Epithelial cell of prostate (primary cell): ENCODE measurements around the gene CEP295NL.
"Not testable (repeated sequence)": the region's sequence is repeated elsewhere in the genome, so short reads cannot be mapped to it uniquely, and the experiment has no call there.

Experiments
- DNase-seq: peaks from one replicate; pipeline ENCODE4 v3.0.0-alpha.2; 2011; ENCODE audit warnings: low read depth, low spot score
- H3K27ac ChIP-seq: fragments of 450-650 bp; 2 replicates; pipeline ENCODE4 v1.5.1; 2017; ENCODE audit warnings: mild to moderate bottlenecking

The CEP295NL gene

GRCh38 chr17:78933025-78933958, 30.3 kb upstream of the CEP295NL start:
- peak overlapping the region; percentile 92 for H3K27ac ChIP-seq
- peak; percentile 92 for DNase-seq

GRCh38 chr17:78929908-78930775, 27.1 kb upstream of the CEP295NL start:
- H3K27ac ChIP-seq, result no peak overlapping the region

GRCh38 chr17:78925662-78926555, 22.9 kb upstream of the CEP295NL start:
- no peak overlapping the region for H3K27ac ChIP-seq
- DNase-seq, result no peak

More at GRCh38 chr17:78929908-78930775, 27.1 kb upstream of the CEP295NL start:
- no peak for DNase-seq

- H3K27ac ChIP-seq, result no peak within 1 kb of the TSS
- DNase-seq, result no peak
These were observed 22.2 kb upstream of the CEP295NL start, which contains the start of gene TIMP2 for GRCh38 chr17:78925234-78925633. TSS of gene TIMP2 (minus strand) at chr17:78925387. CDS start at chr17:78925088, 299 bp downstream.

- DNase-seq, result no peak
- no peak overlapping the region for H3K27ac ChIP-seq
These were observed 21.6 kb upstream of the CEP295NL start for GRCh38 chr17:78924481-78925151.

GRCh38 chr17:78923660-78924453, 20.9 kb upstream of the CEP295NL start:
- DNase-seq, result no peak
- H3K27ac ChIP-seq, result no peak overlapping the region

- DNase-seq, result no peak
- no peak overlapping the region for H3K27ac ChIP-seq
These were observed 20.0 kb upstream of the CEP295NL start for GRCh38 chr17:78922816-78923498.

- DNase-seq, result no peak
- no peak overlapping the region for H3K27ac ChIP-seq
These were observed 18.5 kb upstream of the CEP295NL start for GRCh38 chr17:78921437-78921971.

GRCh38 chr17:78920528-78920927, 17.5 kb upstream of the CEP295NL start:
- H3K27ac ChIP-seq, result no peak overlapping the region
- no peak for DNase-seq

GRCh38 chr17:78919861-78920450, 17.0 kb upstream of the CEP295NL start:
- H3K27ac ChIP-seq, result no peak overlapping the region
- DNase-seq, result no peak

- H3K27ac ChIP-seq, result no peak overlapping the region
- DNase-seq, result no peak
These were observed 16.0 kb upstream of the CEP295NL start for GRCh38 chr17:78918979-78919378.

- H3K27ac ChIP-seq, result no peak overlapping the region
- DNase-seq, result no peak
These were observed 14.7 kb upstream of the CEP295NL start for GRCh38 chr17:78917451-78918275.

- no peak overlapping the region for H3K27ac ChIP-seq
- DNase-seq, result peak; percentile 36
These were observed 13.1 kb upstream of the CEP295NL start for GRCh38 chr17:78915872-78916632.

GRCh38 chr17:78913115-78913514, 10.1 kb upstream of the CEP295NL start:
- no peak overlapping the region for H3K27ac ChIP-seq
- DNase-seq, result no peak

- DNase-seq, result no peak
- H3K27ac ChIP-seq, result no peak overlapping the region
These were observed 9.1 kb upstream of the CEP295NL start for GRCh38 chr17:78912082-78912481.

- not testable (repeated sequence) for H3K27ac ChIP-seq, DNase-seq
These were observed 8.5 kb upstream of the CEP295NL start for GRCh38 chr17:78911543-78911942.
